Stimulated activated CD8-positive, alpha-beta memory T cell treated with anti-CD3 and anti-CD28 coated beads, Interleukin-4, amount 100 ng/mL, for 1 hour (primary cell): Measurements from ENCODE around the gene ACAT2.
"Not testable (repeated sequence)": the region's sequence is repeated elsewhere in the genome, so short reads cannot be mapped to it uniquely, and the experiment has no call there.

Source experiments
- DNase-seq, 2 donors: peaks; one replicate each; pipeline ENCODE4 v3.0.0-alpha.2; 2020; ENCODE audit warnings: low read depth in 2 of 2, low spot score in 1 of 2

Gene ACAT2

GRCh38 chr6:159807150-159807858 lies 45.5 kb downstream of the ACAT2 start:
- DNase-seq, result no peak

- DNase-seq, result no peak
Measured at GRCh38 chr6:159808647-159809046, 46.8 kb downstream of the ACAT2 start.

DNA sequence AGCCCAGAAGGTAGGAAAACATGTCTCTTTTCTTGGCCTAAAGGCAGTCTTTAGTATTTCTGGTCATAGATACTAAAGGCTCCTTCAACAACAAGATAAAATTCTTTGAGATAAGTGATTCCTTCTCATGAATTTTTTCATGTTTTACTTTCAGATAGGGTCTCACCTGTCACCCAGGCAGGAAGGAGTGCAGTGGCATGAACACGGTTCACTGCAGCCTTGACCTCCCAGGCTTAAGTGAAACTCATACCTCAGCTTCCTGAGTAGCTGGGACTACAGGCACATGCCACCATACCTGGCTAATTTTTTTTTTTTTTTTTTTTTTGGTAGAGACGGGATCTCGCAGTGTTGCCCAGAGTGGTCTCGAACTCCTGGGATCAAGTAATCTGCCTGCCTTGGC lies 47.3 kb downstream of the ACAT2 start:
- no peak for DNase-seq

DNA sequence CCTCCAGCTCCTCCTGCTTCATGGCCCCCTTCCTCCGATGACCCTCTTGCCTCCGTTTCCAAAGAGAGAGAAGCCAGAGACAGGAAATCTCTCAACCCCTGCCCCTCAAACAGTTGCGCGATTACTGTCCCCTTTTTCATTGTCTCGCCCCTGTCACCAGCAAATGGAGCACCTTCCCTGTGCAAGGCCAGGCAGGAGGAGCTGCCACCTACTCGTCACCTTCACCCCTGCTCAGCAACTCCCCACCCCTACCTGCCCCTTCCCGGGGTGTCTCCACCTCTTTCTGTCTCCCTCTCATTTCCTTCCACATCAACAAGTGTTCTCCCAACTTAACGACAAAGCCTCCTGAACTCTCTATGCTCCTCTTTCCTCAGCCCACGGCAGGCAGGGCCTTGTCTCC lies 51.9 kb downstream of the ACAT2 start:
- DNase-seq, result no peak

- no peak for DNase-seq
Measured at GRCh38 chr6:159815410-159815809, 53.6 kb downstream of the ACAT2 start.

DNA sequence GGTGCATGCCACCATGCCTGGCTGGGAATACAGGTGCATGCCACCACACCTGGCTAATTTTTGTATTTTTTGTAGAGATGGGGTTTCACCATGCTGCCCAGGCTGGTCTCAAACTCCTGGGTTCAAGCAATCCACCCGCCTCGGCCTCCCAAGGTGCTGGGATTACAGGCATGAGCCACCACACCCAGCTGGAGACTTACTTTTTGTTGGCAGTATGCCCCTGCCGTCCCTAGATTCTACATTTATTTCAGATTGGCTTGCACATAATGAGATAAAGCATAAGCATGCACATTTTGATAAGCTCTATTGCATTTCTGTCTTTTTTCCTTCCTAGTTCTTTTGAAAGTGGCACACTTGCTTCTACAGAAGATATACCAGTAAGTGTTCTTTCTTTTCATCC lies 54.9 kb downstream of the ACAT2 start:
- DNase-seq, result not testable (repeated sequence)

GRCh38 chr6:159817951-159818739 lies 56.3 kb downstream of the ACAT2 start:
- no peak for DNase-seq

DNA sequence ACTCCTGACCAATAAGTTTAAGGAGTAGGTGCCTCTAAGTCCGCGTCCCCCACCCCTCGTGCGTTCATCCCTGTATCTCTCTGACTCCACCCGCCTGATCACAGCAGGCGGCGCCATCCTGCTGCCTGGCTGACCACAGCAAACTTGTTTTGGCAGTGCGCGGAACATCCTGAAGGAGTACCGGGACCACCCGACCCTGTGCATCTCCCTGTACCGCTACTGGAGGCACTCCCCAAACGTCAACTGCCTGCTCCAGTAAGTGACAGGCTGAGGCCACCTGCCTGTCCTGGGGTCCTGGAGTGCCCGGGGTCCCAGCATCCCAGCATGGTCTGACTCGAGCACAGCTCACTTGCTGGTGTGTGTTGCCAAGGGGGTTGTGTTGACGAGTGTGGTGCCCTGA lies 57.3 kb downstream of the ACAT2 start:
- no peak for DNase-seq

DNA sequence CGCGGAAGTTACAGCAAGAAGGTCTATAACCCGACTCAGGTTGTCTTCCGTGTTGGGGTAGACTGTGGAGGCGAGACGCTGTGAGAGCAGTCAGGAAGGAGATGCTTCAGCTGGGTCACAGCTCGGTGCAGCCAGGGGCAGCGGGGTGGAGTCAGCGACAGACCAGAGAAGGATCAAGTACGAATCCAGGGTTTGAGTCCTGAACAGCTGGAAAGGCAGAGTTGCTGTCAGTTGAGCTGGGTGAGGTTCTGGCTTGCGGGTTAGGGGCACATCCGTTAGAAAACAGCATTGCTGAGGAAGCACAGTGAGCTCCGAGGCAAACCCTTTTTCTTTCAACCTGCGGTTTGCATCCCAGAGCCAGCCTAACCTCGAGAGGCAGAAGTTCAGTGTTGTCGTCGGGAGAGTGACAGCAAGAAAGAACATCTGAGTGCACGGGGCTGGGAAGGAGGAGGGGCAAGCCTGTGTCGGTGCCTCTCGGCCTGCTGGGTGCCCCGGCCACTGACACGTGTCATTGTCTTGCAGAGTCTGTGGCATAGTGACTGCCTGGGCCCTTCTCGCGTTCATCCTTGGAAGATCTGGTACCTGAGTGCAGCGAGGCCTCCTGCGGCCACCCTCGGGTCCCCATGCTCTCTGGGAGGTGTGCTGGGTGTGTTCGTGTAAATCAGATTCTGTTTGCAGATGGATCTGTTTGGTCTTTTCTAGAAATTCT lies 58.2 kb downstream of the ACAT2 start:
- no peak for DNase-seq

- DNase-seq, result no peak
Measured at GRCh38 chr6:159821122-159821521, 59.3 kb downstream of the ACAT2 start.

GRCh38 chr6:159821726-159822125 lies 59.9 kb downstream of the ACAT2 start:
- no peak for DNase-seq

DNA sequence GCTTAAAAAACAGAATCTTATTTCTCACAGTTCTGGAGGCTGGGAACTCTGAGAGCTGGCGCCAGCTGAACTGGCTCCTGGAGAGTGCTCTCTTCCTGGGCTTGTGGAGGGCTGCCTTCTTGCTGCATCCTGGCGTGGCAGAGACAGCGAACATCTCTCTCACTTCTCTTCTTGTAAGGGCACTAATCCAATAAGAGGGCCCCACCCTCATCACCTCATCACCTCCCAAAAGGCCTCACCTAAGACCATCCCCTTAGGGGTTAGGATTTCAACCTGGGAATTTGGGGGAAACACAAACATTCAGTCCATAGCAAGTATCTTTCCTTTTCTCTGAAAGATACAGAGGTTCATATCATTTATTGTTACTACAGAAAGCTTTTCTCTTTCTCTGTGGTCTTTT lies 62.1 kb downstream of the ACAT2 start:
- DNase-seq, result no peak

DNA sequence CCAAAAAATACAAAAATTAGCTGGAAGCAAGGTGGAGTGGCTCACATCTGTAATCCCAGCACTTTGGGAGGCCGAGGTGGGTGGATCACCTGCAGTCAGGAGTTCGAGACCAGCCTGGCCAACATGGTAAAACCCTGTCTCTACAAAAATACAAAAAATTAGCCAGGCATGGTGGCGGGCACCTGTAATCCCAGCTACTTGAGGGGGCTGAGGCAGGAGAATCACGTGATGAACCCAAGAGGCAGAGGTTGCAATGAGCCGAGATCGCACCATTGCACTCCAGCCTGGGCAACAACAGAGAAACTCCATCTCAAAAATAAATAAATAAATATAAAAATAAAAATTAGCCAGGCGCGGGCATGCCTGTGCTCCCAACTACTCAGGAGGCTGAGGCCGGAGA lies 62.8 kb downstream of the ACAT2 start:
- DNase-seq, result not testable (repeated sequence)

DNA sequence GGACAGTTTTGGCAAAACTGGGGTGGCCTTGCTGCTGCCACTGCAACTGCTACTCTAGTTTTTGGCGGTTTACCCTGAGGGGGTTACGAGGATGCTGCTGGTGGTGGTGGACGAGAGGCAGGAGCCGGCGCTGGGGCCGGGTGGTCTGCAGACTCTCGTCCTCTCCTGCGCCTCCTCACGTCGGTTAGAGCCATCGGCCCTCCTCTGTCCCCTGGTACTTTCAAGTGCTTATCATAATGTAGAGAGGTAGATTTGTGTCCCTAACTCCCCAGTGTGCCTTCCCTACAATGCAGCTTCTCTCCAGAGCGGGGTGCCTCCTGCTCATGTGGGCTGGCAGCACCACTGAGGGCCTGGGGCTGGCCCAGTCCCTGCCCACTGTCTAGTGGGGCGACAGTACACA lies 64.2 kb downstream of the ACAT2 start:
- DNase-seq, result no peak

DNA sequence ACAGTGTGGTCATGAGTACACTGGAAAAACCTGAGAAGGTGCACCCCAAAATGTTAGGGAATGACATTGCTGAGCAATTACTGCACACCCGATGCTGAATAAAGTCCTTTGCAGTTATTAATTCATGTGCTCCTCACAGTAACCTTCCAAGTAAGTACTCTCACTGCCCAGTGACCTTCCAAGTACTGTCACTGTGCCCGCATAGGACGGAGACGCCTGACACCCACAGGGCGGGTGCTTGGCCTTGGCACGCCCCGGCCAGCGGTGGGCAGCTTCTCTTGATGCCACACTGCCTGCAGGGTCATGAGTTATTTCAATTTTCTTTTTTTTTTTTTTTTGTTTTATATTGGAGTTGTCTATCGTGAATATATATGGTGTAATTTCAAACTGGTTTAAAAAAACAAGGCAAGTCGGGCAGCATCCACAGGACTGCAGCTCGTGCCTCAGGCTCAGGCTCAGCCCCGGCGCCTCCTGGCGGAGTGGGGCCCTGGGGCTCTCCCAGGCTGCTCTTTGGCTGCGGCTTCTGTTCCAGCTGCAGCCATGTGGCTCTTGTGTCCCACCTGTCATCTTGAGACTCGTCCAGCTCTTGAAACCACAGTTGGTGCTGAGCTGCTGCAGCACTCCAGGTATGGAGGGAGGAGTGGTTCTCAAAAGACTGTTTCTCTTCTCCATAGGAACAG lies 65.3 kb downstream of the ACAT2 start:
- no peak for DNase-seq

DNA sequence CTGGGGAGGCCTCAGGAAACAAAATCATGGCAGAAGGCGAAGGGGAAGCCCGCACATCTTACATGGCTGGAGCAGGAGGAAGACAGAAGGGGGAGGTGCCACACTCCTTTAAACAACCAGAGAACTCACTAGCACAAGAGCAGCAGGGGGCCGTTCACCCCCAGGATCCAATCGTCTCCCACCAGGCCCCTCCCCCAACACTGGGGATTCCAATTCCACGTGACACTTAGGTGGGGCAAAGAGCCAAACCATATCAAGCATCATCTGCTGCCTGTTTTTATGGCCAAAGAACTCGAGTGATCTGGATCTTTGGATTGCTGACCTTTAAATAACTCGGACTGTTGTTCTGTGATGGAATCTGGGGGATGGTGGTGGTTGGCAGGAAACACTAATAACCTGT lies 66.2 kb downstream of the ACAT2 start:
- DNase-seq, result no peak
